BLaER1 treated with 17β-estradiol and CSF1 and Interleukin-3, amounts not matched to agents 10 nM and 100 nM (cell line): ENCODE measurements around the gene IMMP2L.
"Not testable (repeated sequence)": the region's sequence is repeated elsewhere in the genome, so short reads cannot be mapped to it uniquely, and the experiment has no call there.

ENCODE experiments used
- H3K27ac ChIP-seq, 11 experiments: shearing (Covaris generic); formaldehyde crosslinking; 2 replicates each; pipeline ENCODE4 v1.8.1; 2022
- H3K27me3 ChIP-seq, 11 experiments: shearing (Covaris generic); formaldehyde crosslinking; 2 replicates each; pipeline ENCODE4 v1.8.1; 2022
- H3K36me3 ChIP-seq, 11 experiments: shearing (Covaris generic); formaldehyde crosslinking; 2 replicates each; pipeline ENCODE4 v1.8.1; 2022
- H3K4me1 ChIP-seq, 10 experiments: shearing (Covaris generic); formaldehyde crosslinking; 2 replicates each; pipeline ENCODE4 v1.8.1; 2022
- H3K4me2 ChIP-seq, 11 experiments: shearing (Covaris generic); formaldehyde crosslinking; 2 replicates each; pipeline ENCODE4 v1.8.1; 2022
- H3K4me3 ChIP-seq, 10 experiments: shearing (Covaris generic); formaldehyde crosslinking; 2 replicates each; pipeline ENCODE4 v1.8.1; 2022
- H3K9ac ChIP-seq, 11 experiments: shearing (Covaris generic); formaldehyde crosslinking; 2 replicates each; pipeline ENCODE4 v1.8.1; 2022
- H3K9me3 ChIP-seq, 11 experiments: shearing (Covaris generic); formaldehyde crosslinking; replicated peaks in 1 of 11; 2 replicates each; pipeline ENCODE4 v1.8.1; 2022
- H4K20me1 ChIP-seq, 11 experiments: shearing (Covaris generic); formaldehyde crosslinking; 2 replicates each; pipeline ENCODE4 v1.8.1; 2022
- Cebpa-rat ChIP-seq, 11 experiments: shearing (Covaris generic); IDR thresholded peaks; 2 replicates each; pipeline ENCODE4 v1.8.1; 2022

Gene IMMP2L

DNA sequence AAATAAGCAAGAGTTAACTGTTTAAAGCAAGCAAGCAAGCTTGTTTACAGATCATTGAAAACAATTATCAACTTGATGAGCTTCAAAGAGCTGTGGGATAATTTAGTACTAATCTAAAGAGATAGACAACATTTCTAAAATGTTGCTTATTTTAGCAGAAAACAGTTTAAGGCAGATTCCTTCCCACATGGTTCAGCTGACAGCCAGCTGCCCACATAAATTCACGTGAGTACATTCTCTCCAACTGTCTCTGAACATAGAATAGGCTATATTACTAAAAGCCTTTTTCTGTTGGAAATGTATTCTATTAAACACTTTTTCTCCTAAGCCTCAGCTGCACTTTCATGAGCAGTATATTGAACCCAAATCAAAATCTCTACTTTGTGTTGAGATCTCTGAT is 297.3 kb downstream of the IMMP2L start:
- H3K27me3 ChIP-seq: no peaks in the 10 kb centered on the region
- no peak overlapping the region for H3K9ac ChIP-seq
- no peaks in the 10 kb centered on the region for H3K9me3 ChIP-seq
- no peaks in the 10 kb centered on the region for H3K4me1 ChIP-seq
- H3K4me3 ChIP-seq: no peak overlapping the region
- H3K36me3 ChIP-seq: no peaks in the 10 kb centered on the region
- H3K27ac ChIP-seq: no peak overlapping the region
- TF ChIP-seq Cebpa-rat (IDR thresholded peaks at IDR 0.05): no peak
- H4K20me1 ChIP-seq: no peaks in the 10 kb centered on the region
- H3K4me2 ChIP-seq: no peak overlapping the region

GRCh38 chr7:111264111-111264868 is 298.0 kb downstream of the IMMP2L start:
- Histone ChIP-seq H3K4me3 (no peak overlapping the region), H3K27ac (no peak overlapping the region), H3K9me3 (no peaks in the 10 kb centered on the region), H4K20me1 (no peaks in the 10 kb centered on the region), H3K36me3 (no peaks in the 10 kb centered on the region), H3K4me1 (no peaks in the 10 kb centered on the region), H3K27me3 (no peaks in the 10 kb centered on the region), H3K9ac (no peak overlapping the region), H3K4me2 (no peak overlapping the region)
- no peak for TF ChIP-seq Cebpa-rat (IDR thresholded peaks at IDR 0.05)

- no peaks in the 10 kb centered on the region for H3K36me3 ChIP-seq
- no peak overlapping the region for H3K9ac ChIP-seq
- no peak overlapping the region for H3K4me3 ChIP-seq
- H4K20me1 ChIP-seq: no peaks in the 10 kb centered on the region
- H3K9me3 ChIP-seq: no peaks in the 10 kb centered on the region
- no peak overlapping the region for H3K4me2 ChIP-seq
- TF ChIP-seq Cebpa-rat (IDR thresholded peaks at IDR 0.05): no peak
- no peaks in the 10 kb centered on the region for H3K4me1 ChIP-seq
- H3K27me3 ChIP-seq: no peaks in the 10 kb centered on the region
- no peak overlapping the region for H3K27ac ChIP-seq
Observed at GRCh38 chr7:111262293-111263116, 299.8 kb downstream of the IMMP2L start.

DNA sequence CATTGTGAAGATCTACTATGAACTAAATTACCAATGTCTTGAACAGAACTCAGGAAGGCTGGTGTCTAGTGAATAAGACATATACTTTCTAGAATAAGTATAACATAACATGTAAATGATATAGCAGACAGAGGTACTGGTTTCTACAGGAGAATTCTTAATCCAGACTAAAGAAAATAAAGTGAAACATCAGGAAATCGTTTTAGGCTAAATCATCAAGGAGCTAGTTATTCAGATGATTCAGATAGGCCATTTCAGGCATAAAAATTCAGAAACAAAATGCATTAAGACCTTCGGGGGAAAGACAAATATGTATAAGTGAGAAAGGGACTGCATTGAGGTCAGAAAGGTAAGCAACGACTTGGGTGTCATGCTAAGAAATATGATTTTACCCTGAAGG is 300.8 kb downstream of the IMMP2L start:
- H4K20me1 ChIP-seq: no peaks in the 10 kb centered on the region
- no peaks in the 10 kb centered on the region for H3K4me1 ChIP-seq
- no peak overlapping the region for H3K27ac ChIP-seq
- no peaks in the 10 kb centered on the region for H3K27me3 ChIP-seq
- no peak overlapping the region for H3K9ac ChIP-seq
- H3K4me3 ChIP-seq: no peak overlapping the region
- no peaks in the 10 kb centered on the region for H3K36me3 ChIP-seq
- no peaks in the 10 kb centered on the region for H3K9me3 ChIP-seq
- no peak overlapping the region for H3K4me2 ChIP-seq
- TF ChIP-seq Cebpa-rat (IDR thresholded peaks at IDR 0.05): no peak

GRCh38 chr7:111259991-111260390 is 302.3 kb downstream of the IMMP2L start:
- Histone ChIP-seq H3K4me1 (no peaks in the 10 kb centered on the region), H3K27me3 (no peaks in the 10 kb centered on the region), H4K20me1 (no peaks in the 10 kb centered on the region), H3K4me3 (no peak overlapping the region), H3K4me2 (no peak overlapping the region), H3K9ac (no peak overlapping the region), H3K36me3 (no peaks in the 10 kb centered on the region), H3K9me3 (no peaks in the 10 kb centered on the region), H3K27ac (no peak overlapping the region)
- TF ChIP-seq Cebpa-rat (IDR thresholded peaks at IDR 0.05): 0 out of 22 replicates have a peak, but pooled peaks of 1 of the 11 experiments have one; percentile 37

- no peaks in the 10 kb centered on the region for H3K4me1 ChIP-seq
- no peak overlapping the region for H3K4me3 ChIP-seq
Observed at GRCh38 chr7:111256391-111256790, 305.9 kb downstream of the IMMP2L start.

DNA sequence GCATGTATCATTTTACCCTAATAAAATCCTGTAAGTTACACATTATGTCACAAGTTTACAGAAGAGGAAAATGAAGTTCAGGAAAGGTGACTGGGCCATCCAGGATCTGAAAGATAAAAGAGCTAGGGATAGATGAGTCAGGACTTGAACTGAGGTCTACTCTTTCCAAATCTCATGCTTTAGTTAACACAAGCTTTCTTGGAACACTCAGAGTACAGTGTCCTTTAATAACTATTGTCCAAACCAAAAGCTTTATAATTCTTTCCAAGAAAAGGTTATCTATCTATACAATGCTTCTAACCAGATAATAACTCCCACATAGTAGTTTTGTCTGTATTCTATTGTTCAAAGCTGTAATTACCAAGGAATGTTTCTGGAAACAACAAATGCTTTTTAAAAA is 306.7 kb downstream of the IMMP2L start:
- H3K4me3 ChIP-seq: no peak overlapping the region
- H3K4me2 ChIP-seq: no peak overlapping the region
- H3K9me3 ChIP-seq: peaks cover 0 to 8% (median 6%) of the 10 kb centered on the region in 11 experiments; a peak in 6 of 22 replicates
- H3K27ac ChIP-seq: no peak overlapping the region
- H4K20me1 ChIP-seq: no peaks in the 10 kb centered on the region
- TF ChIP-seq Cebpa-rat (IDR thresholded peaks at IDR 0.05): no peak
- H3K36me3 ChIP-seq: no peaks in the 10 kb centered on the region
- H3K4me1 ChIP-seq: no peaks in the 10 kb centered on the region
- no peak overlapping the region for H3K9ac ChIP-seq
- no peaks in the 10 kb centered on the region for H3K27me3 ChIP-seq

More at GRCh38 chr7:111256391-111256790, 305.9 kb downstream of the IMMP2L start:
- H3K9ac ChIP-seq: no peak overlapping the region
- H4K20me1 ChIP-seq: no peaks in the 10 kb centered on the region
- H3K36me3 ChIP-seq: no peaks in the 10 kb centered on the region
- H3K27me3 ChIP-seq: no peaks in the 10 kb centered on the region
- H3K4me2 ChIP-seq: no peak overlapping the region
- H3K27ac ChIP-seq: no peak overlapping the region
- peaks cover 0 to 4% (median 3%) of the 10 kb centered on the region in 11 experiments; a peak in 6 of 22 replicates for H3K9me3 ChIP-seq
- no peak for TF ChIP-seq Cebpa-rat (IDR thresholded peaks at IDR 0.05)

- H3K9me3 ChIP-seq: peaks cover 0 to 16% (median 8%) of the 10 kb centered on the region in 11 experiments; a peak in 9 of 22 replicates
- not testable (repeated sequence) for H3K27ac ChIP-seq, H3K9ac ChIP-seq, H3K4me3 ChIP-seq, H3K4me1 ChIP-seq, H3K36me3 ChIP-seq, H3K4me2 ChIP-seq, H4K20me1 ChIP-seq, H3K27me3 ChIP-seq
Observed at GRCh38 chr7:111251365-111251764, 310.9 kb downstream of the IMMP2L start.

DNA sequence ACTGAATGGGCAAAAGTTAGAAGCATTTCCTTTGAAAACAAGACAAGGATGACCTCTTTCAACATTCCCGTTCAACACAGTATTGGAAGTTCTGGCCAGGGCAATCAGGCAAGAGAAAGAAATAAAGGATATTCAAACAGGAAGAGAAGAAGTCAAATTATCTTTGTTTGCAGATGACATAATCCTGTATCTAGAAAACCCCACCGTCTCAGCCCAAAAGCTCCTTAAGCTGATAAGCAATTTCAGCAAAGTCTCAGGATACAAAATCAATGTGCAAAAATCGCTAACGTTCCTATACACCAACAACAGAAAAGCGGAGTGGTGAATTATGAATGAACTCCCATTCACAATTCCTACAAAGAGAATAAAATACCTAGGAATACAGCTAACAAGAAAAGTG is 312.5 kb downstream of the IMMP2L start:
- H3K9me3 ChIP-seq: peaks cover 0 to 16% (median 8%) of the 10 kb centered on the region in 11 experiments; a peak in 9 of 22 replicates
- H3K27ac ChIP-seq, H3K4me1 ChIP-seq, H3K4me3 ChIP-seq, H3K9ac ChIP-seq, H3K4me2 ChIP-seq, H3K27me3 ChIP-seq, H4K20me1 ChIP-seq, H3K36me3 ChIP-seq: not testable (repeated sequence)
